Stimulated activated CD8-positive, alpha-beta memory T cell treated with anti-CD3 and anti-CD28 coated beads, Interleukin-12 subunit alpha, Interleukin-12 subunit beta, amount 100 ng/mL, for 24 hours (primary cell): ENCODE results near the gene HNF4A.

Experiments used
- DNase-seq: peaks from one replicate; pipeline ENCODE4 v3.0.0-alpha.2; 2020; ENCODE audit errors: extremely low read depth

Gene HNF4A

GRCh38 chr20:44392088-44392775 lies 36.7 kb downstream of the HNF4A start:
- DNase-seq: no peak

DNA sequence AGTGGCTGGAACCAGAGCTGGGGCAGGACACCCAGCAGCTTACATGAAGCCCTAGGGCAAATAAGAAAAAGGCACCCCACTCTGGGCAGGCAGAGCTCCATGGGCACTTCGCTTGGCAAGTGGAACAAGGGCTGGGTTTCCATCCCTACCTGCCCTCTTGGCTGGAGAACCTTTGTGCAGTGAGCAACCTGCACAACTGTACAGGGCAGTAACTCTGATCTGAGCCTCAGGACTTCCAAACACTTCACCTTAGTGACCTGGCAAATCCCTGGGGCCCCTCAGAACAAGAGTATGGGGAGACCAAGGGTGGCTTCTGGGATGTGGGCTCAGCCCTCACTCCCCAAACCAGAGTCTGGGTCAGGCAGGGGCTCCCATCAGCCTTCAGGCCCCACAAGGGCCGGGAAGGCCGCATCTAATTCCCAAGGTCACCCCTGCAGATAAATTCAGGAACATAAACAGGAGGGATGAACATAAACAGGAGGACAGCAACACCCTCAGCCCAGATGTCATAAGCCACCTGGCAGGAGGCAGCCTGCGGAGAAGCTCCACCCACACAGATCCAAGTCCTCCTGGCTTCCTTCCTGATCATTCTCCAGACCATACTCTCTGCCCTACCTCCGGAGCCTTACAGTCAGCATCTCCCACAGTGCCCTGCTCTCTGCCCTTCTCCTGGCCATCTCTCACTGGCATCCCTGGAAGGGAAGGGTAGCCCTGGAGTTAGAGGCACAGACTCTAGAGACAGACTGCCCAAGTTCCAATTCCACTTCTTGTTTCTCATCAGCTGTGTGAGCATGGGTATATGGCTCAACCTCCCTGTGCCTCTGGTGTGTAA lies 37.5 kb downstream of the HNF4A start:
- DNase-seq: no peak

DNA sequence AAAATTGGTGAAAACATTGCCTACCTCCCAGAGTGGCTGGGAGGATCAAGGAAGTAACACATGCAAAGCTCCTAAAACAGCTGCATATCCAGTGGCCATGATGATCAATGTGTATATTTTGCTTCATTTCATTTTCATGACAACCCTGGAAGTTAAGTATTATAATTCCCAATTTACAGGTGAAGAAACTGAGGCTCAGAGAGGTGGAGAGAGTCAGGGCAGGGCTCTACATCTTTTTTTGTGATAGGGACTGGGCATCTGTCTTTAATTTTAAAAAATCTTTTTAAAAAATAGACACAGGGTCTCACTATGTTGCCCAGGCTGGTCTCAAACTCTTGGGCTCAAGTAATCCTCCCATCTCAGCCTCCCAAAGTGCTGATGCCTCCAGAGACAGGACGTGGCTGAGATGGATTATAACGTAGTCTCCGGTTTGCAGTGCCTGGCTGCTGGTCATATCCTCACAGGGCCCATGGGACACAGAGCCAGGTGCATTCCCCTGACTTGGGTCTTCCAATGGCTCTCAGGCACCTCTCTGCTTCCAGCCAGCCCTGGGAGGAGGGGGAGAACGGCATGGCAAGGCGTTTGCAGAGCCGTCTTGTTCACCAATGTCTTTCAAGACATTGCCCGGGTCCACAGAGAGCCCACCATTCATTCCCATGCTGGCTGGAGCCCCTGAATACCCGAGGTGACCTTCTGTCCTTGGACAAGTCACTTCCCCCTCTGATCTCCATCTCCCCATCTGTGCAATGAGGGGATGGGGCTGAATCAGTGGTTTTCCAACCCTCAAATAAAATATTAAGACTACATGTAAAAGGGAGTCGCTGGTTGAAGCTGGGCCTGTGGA lies 38.3 kb downstream of the HNF4A start:
- DNase-seq: no peak

DNA sequence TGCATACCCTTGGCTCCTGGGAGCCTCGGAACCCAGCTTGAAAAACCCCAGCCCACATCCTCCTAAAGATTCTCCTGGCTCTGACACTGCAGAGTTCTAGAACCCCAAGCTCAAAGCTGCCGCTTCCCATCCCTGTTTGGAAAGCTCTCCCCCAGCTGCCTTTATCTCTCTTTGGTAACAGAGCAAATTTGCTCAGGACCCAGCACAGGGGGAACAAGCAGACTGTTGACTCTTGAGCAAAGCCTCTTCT lies 38.9 kb downstream of the HNF4A start:
- DNase-seq: no peak

DNA sequence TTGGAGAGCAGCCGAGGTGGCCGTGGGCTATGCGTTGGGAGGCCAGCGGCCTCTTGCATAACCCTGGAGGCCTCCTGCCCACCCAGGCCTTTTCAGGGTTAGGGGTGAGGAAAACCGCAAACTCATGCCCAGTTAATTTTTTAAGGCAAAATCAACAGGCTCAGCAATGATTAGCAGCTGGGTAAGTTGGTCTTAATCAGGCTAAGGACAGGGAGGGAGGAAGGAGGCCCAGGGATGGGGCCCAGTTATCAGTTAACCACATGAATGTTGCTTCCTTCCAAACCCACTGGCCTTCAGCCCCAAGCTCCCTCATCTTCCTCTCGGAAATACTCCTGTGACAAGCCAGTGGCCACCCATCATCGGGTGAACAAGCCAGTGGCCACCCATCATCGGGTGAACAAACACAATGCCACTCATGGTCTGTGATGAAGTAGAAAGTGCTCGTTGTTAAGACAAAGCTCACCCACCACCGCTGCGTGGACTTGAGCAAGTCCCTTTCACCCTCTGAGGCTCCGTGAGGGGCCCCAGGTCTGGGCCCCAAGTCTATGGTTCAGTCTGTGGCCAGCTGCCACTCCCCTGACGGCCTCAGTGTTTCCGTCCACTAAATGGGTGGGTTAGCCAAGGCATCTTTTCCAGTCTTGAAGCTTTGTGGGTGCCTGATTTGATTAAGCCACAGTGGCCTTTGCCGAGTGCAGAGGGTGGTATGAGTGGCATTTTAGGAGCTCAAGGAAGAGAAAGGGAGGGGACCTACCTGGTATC lies 39.4 kb downstream of the HNF4A start:
- DNase-seq: no peak

DNA sequence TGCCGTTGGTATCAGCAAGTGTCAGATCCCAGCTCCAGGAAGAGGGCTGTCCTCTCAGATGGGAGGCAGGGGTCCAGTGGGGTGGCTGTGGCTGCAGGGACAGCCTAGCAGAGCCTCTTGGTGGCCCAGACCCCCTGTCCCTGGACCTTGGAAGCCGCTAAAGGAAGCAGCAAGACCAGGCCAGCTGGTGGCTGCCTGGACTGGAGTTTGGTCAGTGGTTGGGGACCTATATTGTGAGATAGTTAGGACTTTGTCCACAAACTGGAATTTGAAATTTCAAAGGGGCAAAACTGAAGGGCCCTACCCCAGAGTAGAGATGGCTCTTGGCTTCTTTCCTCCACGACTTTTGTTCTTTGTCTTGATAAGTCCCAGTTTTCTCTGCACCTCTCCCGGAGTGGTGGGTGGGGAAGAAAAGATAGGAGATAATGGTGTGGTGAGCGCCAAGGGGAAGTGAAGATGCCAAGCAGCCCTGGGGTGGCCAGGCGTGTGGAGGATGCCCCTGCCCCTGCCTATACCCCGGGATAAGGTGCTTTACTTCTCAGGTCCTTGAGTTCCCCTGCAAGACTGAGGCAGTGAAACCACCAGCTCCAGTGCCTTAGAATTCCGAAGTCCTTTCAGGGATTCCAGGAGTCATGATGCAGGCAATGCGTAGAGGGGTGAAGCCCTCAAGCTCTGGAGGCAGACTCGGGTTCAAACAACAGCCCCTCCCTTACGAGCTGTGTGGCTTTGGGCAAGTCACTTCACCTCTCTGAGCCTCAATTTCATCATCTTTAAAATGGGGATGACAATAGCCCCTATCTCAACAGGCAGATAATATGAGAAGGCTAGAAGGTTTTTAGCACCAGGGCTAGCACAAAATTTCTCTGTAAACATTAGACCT lies 40.2 kb downstream of the HNF4A start:
- DNase-seq: no peak

GRCh38 chr20:44396369-44397130 lies 41.1 kb downstream of the HNF4A start:
- no peak for DNase-seq

DNA sequence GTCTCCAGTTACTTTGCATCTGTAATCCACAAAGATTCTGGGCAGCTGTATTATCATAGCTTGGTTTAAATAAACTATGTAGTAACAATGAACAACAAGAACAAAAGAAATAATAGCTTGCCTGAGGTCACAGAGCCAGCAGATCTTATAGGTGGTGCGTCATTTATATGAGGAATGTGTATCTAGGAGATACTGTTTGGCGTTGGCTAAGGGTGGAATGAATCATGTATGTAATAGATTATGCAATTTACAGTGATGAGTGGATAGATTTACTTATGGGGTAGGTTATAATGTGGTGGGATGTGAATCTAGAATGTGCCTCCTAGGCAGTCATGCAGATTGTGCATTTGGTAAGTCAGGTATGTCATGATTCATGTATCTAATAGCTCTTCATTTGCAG lies 42.8 kb downstream of the HNF4A start:
- no peak for DNase-seq

GRCh38 chr20:44399446-44399845 lies 43.9 kb downstream of the HNF4A start:
- DNase-seq: no peak

DNA sequence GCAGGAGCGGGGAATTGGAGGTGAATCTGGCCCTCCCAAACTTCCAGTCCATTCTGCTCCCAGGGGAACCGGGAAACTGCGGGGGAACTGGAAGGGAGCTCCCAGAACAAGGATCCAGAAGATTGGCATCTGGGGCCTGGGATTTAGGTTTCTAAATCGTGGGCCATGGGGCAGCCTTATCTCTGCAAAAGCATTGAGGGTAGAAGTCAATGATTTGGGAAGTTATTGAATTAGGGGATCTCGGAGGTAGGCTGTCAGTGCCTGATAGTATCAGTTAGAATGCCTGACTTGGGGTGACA lies 45.1 kb downstream of the HNF4A start:
- no peak for DNase-seq

DNA sequence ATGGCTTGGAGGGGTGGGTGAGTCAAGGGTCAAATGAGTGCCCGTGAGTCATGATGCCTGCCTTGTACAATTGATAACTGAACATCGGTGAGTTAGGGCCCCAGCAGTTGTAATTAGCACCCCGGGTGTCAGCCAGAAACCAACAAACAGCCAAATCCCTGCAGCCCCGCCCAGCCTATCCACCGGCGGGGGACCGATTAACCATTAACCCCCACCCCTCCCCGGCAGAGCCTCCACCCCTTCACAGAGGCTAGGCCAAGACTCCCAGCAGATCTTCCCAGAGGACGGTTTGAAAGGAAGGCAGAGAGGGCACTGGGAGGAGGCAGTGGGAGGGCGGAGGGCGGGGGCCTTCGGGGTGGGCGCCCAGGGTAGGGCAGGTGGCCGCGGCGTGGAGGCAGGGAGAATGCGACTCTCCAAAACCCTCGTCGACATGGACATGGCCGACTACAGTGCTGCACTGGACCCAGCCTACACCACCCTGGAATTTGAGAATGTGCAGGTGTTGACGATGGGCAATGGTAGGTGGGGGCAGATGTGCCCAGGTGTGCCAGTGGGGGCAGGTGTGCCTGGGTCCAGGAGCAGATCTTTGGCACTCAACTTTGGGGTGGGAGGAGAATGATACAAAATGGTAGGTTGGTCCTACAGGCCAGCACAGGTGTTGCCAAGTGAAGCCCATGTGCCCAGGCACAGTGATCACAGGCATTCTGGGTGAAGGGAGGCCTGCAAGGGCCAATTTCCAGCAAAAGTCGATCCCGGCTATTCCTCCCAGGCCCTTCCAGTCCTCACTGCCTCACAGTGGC lies 45.7 kb downstream of the HNF4A start:
- no peak for DNase-seq

- no peak for DNase-seq
These were observed 46.4 kb downstream of the HNF4A start for GRCh38 chr20:44401770-44402390.

DNA sequence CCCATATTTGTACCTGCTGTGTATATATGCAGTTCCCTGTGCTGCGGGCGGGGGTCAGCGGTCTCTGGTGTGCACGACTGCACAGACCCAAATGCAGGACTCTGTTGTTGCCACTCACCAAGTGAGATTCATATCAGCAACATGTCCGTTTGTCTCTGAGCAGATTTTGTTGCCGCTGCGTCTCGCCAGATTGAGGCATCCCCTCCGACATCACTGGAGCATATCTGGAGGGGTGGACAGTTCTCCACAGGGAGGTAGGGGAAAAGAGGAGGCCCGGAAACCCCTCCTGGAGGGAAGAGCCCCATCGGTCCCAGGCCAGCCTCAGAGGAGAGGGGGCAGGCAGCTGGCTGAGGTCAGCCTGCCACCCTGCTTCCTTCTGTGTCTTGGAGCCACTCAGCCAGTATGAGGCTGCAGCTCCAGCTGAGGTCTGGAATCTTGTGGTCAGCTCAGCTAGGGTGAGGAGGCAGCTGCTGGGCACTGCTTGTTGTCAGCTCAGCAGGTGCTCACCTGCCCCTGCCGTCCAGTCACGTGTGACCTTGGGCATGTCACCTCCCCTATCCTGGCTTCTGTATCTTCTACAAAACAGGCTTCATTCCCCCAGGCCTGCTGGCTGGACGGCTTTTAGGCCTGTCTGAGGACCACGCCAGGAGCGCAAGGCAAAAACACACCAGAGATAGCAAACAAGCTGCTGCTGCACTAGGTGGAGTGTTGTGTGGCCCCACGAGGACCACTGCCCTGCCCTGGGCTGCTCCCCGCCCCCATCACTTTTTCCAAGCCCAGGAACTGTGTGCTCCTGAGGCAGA lies 47.1 kb downstream of the HNF4A start:
- no peak for DNase-seq

GRCh38 chr20:44403194-44404112 lies 48.0 kb downstream of the HNF4A start:
- DNase-seq: no peak

GRCh38 chr20:44404204-44405181 lies 49.0 kb downstream of the HNF4A start:
- DNase-seq: no peak

GRCh38 chr20:44405257-44405656 lies 49.8 kb downstream of the HNF4A start:
- no peak for DNase-seq
